HCT116 (cell line): ENCODE results near the gene RNF41.

Source experiments
- CTCF ChIP-seq, 3 experiments: fragments of 200-600 bp in 1 of 3; sonication (generic) in 1 of 3; IDR thresholded peaks in 2 of 3; conservative IDR thresholded peaks in 1 of 3; 2 replicates each; pipeline ENCODE4 v1.5.1; 2012 to 2017; ENCODE audit warnings: low read depth in 2 of 3, low read length in 2 of 3, antibody characterized with exemption in 1 of 3, borderline replicate concordance in 1 of 3, control low read depth in 1 of 3, mild to moderate bottlenecking in 1 of 3, mixed read lengths in 1 of 3, mixed run types in 1 of 3, moderate library complexity in 1 of 3; ENCODE audit not compliant: insufficient read depth in 1 of 3
- EZH2 ChIP-seq: fragments of 200-600 bp; sonication (generic); IDR thresholded peaks from 2 replicates; pipeline ENCODE4 v1.6.1; 2017; ENCODE audit warnings: antibody characterized with exemption, mixed run types
- POLR2A ChIP-seq: IDR thresholded peaks from 2 replicates; pipeline ENCODE4 v1.7.0; 2011; ENCODE audit warnings: borderline replicate concordance; ENCODE audit not compliant: insufficient read depth, insufficient read length; ENCODE audit errors: extremely low read depth
- SRF ChIP-seq: IDR thresholded peaks from 2 replicates; pipeline ENCODE4 v1.6.1; 2012; ENCODE audit warnings: low read depth

GRCh38 chr12:56204275-56204674 lies 17.4 kb downstream of the RNF41 start:
- TF ChIP-seq CTCF (IDR thresholded peaks at IDR 0.05 in 2 of 3, conservative IDR thresholded peaks at IDR 0.05 in 1 of 3; ENCODE audit: borderline replicate concordance in 1 of 3, insufficient read depth in 1 of 3, low read depth in 2 of 3, low read length in 2 of 3), result no peak
- TF ChIP-seq SRF, result no peak
- TF ChIP-seq POLR2A, result no peak
- TF ChIP-seq EZH2, result no peak
